Subcutaneous abdominal adipose tissue (tissue), 5 donors: ENCODE measurements around the gene MAMDC2.
"Not testable (repeated sequence)": the region's sequence is repeated elsewhere in the genome, so short reads cannot be mapped to it uniquely, and the experiment has no call there.

Source experiments
- H3K27ac ChIP-seq: one replicate; pipeline ENCODE4 v1.7.0; 2013; ENCODE audit warnings: low read depth, mild to moderate bottlenecking, inconsistent platforms, low read length, moderate library complexity
- H3K27me3 ChIP-seq, 5 donors: one replicate each; pipeline ENCODE4 v1.7.0; 2013; ENCODE audit warnings: low read length in 5 of 5, inconsistent platforms in 1 of 5; ENCODE audit not compliant: control insufficient read depth in 5 of 5, insufficient read depth in 4 of 5
- H3K36me3 ChIP-seq, 5 donors: one replicate each; pipeline ENCODE4 v1.7.0; 2013; ENCODE audit warnings: low read length in 5 of 5; ENCODE audit not compliant: control insufficient read depth in 5 of 5, insufficient read depth in 5 of 5
- H3K4me1 ChIP-seq, 5 donors: one replicate each; pipeline ENCODE4 v1.7.0; 2013; ENCODE audit warnings: low read length in 5 of 5, mild to moderate bottlenecking in 3 of 5, moderate library complexity in 1 of 5; ENCODE audit not compliant: control insufficient read depth in 5 of 5, insufficient read depth in 5 of 5
- H3K4me3 ChIP-seq, 5 donors: one replicate each; pipeline ENCODE4 v1.7.0; 2013; ENCODE audit warnings: low read length in 5 of 5, low read depth in 1 of 5
- H3K9ac ChIP-seq, 5 donors: one replicate each; pipeline ENCODE4 v1.7.0; 2013; ENCODE audit warnings: low read length in 5 of 5, mild to moderate bottlenecking in 4 of 5, moderate library complexity in 3 of 5
- H3K9me3 ChIP-seq, 5 donors: one replicate each; pipeline ENCODE4 v1.7.0; 2013; ENCODE audit warnings: low read length in 5 of 5; ENCODE audit not compliant: control insufficient read depth in 5 of 5
- donor health status: healthy.
- donor health status: healthy.
- donor health status: healthy.
- donor health status: healthy.
- donor health status: healthy.

MAMDC2 gene

GRCh38 chr9:70034271-70034711, 9.4 kb upstream of the MAMDC2 start:
- H3K4me3 ChIP-seq: no peak overlapping the region
- H3K27ac ChIP-seq: no peak overlapping the region
- no peaks in the 10 kb centered on the region for H3K36me3 ChIP-seq

GRCh38 chr9:70035691-70036090, 8.0 kb upstream of the MAMDC2 start:
- H3K9me3 ChIP-seq: peaks cover 0 to 5% (median 0%) of the 10 kb centered on the region in 5 donors
- no peaks in the 10 kb centered on the region for H3K4me1 ChIP-seq
- no peaks in the 10 kb centered on the region for H3K27me3 ChIP-seq
- H3K36me3 ChIP-seq: no peaks in the 10 kb centered on the region
- no peak overlapping the region for H3K4me3 ChIP-seq
- H3K27ac ChIP-seq: no peak overlapping the region
- no peak overlapping the region for H3K9ac ChIP-seq

More at GRCh38 chr9:70034271-70034711, 9.4 kb upstream of the MAMDC2 start:
- Histone ChIP-seq H3K9me3 (peaks cover 0 to 5% (median 0%) of the 10 kb centered on the region in 5 donors), H3K27me3 (no peaks in the 10 kb centered on the region), H3K9ac (no peak overlapping the region), H3K4me1 (no peaks in the 10 kb centered on the region)

GRCh38 chr9:70036641-70037040, 7.0 kb upstream of the MAMDC2 start:
- Histone ChIP-seq H3K36me3 (no peaks in the 10 kb centered on the region), H3K9ac (no peak overlapping the region), H3K27me3 (no peaks in the 10 kb centered on the region), H3K4me3 (no peak overlapping the region), H3K4me1 (no peaks in the 10 kb centered on the region), H3K9me3 (peaks cover 0 to 5% (median 0%) of the 10 kb centered on the region in 5 donors), H3K27ac (no peak overlapping the region)

GRCh38 chr9:70038171-70038621, 5.5 kb upstream of the MAMDC2 start:
- H3K27ac ChIP-seq: not testable (repeated sequence)

GRCh38 chr9:70040376-70040903, 3.2 kb upstream of the MAMDC2 start:
- H3K27me3 ChIP-seq: peaks cover 6 to 20% (median 16%) of the 10 kb centered on the region in 5 donors
- peaks cover 0 to 24% (median 18%) of the 10 kb centered on the region in 5 donors for H3K4me1 ChIP-seq
- no peak overlapping the region for H3K4me3 ChIP-seq
- H3K27ac ChIP-seq: no peak overlapping the region
- H3K9me3 ChIP-seq: peaks cover 0 to 5% (median 0%) of the 10 kb centered on the region in 5 donors
- no peaks in the 10 kb centered on the region for H3K36me3 ChIP-seq
- no peak overlapping the region for H3K9ac ChIP-seq

More at GRCh38 chr9:70038171-70038621, 5.5 kb upstream of the MAMDC2 start:
- not testable (repeated sequence) for H3K27me3 ChIP-seq, H3K4me1 ChIP-seq, H3K4me3 ChIP-seq, H3K9me3 ChIP-seq, H3K9ac ChIP-seq, H3K36me3 ChIP-seq

- Histone ChIP-seq H3K27me3 (peaks cover 6 to 20% (median 16%) of the 10 kb centered on the region in 5 donors), H3K36me3 (no peaks in the 10 kb centered on the region), H3K9me3 (peaks cover 0 to 5% (median 0%) of the 10 kb centered on the region in 5 donors), H3K27ac (no peak overlapping the region), H3K9ac (no peak overlapping the region), H3K4me3 (peak overlapping the region in 2 of 5 donors; percentile 64 to 70), H3K4me1 (peaks cover 0 to 34% (median 19%) of the 10 kb centered on the region in 5 donors)
Observed at GRCh38 chr9:70042461-70043215, 1.0 kb upstream of the MAMDC2 start.

GRCh38 chr9:70043285-70043684, 363 bp upstream of the MAMDC2 start:
- Histone ChIP-seq H3K4me1 (peaks cover 0 to 34% (median 22%) of the 10 kb centered on the region in 5 donors), H3K36me3 (no peaks in the 10 kb centered on the region), H3K4me3 (peak overlapping the region in 4 of 5 donors; percentile 64 to 70 (median 67)), H3K27ac (peak overlapping the region; percentile 10), H3K9ac (peak overlapping the region in 3 of 5 donors; percentile 13 to 49 (median 28)), H3K27me3 (peaks cover 6 to 20% (median 16%) of the 10 kb centered on the region in 5 donors), H3K9me3 (peaks cover 0 to 3% (median 0%) of the 10 kb centered on the region in 5 donors)

GRCh38 chr9:70044490-70045307, 1.1 kb downstream of the MAMDC2 start:
- Histone ChIP-seq H3K27me3 (peaks cover 6 to 20% (median 16%) of the 10 kb centered on the region in 5 donors), H3K9ac (peak overlapping the region in 2 of 5 donors; percentile 10 to 28), H3K4me1 (peaks cover 4 to 47% (median 35%) of the 10 kb centered on the region in 5 donors), H3K27ac (peak overlapping the region; percentile 23), H3K4me3 (peak overlapping the region; percentile 64 to 70 (median 67)), H3K36me3 (no peaks in the 10 kb centered on the region), H3K9me3 (no peaks in the 10 kb centered on the region)

- Histone ChIP-seq H3K27ac (no peak overlapping the region), H3K9ac (no peak overlapping the region), H3K4me3 (peak overlapping the region in 4 of 5 donors; percentile 64 to 70 (median 68)), H3K27me3 (peaks cover 6 to 20% (median 16%) of the 10 kb centered on the region in 5 donors), H3K4me1 (peaks cover 5 to 54% (median 41%) of the 10 kb centered on the region in 5 donors), H3K9me3 (no peaks in the 10 kb centered on the region), H3K36me3 (no peaks in the 10 kb centered on the region)
Observed at GRCh38 chr9:70045452-70045851, 1.8 kb downstream of the MAMDC2 start.
